ENCODE data around the gene ENTREP3.
"Not testable (repeated sequence)": the region's sequence is repeated elsewhere in the genome, so short reads cannot be mapped to it uniquely, and the experiment has no call there.

Gene ENTREP3

DNA sequence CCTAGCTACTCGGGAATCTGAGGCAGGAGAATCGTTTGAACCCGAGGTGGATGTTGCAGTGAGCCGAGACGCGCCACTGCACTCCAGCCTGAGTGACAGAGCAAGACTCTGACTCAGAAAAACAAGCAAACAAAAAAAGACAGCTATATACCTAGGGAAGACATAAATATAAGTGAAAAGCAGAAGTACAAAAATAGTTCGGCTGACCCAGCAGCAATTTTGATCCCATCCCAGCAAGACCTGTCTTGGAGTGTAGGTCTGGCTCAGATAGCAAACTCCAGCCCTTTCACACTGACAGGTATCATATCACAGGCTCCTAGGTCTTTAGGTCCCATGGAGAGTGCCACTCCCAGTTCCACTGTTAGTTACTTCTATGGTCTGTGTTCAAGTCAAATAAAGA lies 32.2 kb downstream of the ENTREP3 start:
- no peak for DNase-seq (ENCODE audit: low read depth, low spot score)

DNA sequence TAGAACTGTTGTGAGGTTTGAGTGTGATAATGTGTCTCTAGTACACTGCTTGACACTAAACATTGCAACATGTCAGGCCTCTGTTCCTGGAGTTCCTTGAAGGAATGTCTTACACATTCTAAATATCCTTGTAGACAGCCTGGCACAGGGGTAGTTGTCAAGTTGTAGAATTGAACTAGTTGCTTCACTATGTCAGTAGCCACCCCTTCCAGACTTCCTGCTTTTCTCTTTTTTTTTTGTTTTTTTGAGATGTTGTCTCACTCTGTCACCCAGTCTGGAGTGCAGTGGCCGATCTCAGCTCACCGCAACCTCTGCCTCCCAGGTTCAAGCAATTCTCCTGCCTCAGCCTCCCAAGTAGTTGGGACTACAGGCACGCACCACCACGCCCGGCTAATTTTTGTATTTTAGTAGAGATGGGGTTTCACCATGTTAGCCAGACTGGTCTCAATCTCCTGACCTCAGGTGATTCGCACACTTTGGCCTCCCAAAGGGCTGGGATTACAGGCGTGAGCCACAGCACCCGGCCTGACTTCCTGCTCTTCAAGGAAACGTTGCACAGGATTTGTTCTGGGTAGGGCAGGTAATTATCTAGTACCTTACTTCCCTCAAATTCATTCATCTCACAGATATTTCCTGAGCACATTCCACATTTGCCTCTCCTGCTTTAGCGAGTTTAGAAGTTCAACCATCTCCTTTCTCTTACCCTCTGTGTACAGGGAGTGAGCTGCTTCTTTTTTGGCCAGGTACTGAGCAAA lies 34.9 kb downstream of the ENTREP3 start:
- DNase-seq (ENCODE audit: low read depth, low spot score) = not testable (repeated sequence)

DNA sequence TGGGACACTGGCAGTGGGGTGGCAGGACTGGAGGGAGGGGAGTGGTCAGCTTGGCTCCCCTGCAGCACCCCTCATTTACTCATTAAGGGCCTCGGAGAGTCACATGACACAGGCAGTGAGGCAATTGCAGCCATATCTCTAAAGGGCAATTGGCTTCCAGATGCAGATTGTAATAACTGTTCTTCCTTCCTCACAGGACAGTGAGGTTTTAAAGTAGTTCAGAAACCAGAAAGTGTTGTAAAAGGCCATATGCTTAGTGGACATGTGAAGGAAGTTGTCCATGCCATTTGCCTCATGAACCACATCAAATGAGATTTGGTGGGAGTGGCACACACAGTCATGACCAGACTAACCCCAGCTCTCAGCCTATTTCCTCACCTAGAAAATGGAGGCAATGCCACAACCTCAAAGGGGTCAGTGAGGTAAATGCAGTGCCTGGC lies 35.7 kb downstream of the ENTREP3 start:
- DNase-seq (ENCODE audit: low read depth, low spot score) = no peak

DNA sequence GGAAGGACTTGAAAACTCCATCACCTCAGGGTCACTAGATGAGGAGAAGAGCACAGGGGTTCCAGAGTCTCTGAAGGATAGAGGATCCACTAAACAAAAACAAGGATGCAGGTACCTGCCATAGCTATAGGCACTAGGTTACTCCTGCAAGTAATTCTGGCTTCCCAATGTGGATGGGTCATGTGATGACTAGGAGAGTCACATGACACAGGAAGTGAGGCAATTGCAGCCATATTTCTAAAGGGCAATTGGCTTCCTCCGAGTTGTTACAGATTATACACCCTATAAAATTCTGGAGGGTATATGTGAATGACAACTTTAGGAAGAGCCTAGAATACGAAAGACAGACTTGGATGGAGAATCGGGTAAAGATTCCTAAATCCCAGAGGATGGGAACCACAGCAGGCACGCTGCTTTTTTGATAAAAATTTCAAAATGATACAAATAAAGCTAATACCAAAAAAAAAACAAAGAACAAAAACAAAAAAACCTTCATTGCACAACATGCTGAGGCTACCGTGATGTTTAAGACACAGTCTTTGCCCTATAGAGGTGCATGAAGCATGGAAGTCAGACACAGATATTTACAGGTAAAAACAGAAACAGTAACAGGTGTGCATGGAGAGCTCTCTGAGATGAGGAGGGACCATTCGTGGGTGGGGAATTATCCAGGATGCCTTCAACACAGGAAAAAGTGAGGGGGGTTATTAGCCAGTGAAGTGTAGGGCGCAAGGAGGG lies 36.3 kb downstream of the ENTREP3 start:
- DNase-seq (ENCODE audit: low read depth, low spot score) = peak; percentile 55

DNA sequence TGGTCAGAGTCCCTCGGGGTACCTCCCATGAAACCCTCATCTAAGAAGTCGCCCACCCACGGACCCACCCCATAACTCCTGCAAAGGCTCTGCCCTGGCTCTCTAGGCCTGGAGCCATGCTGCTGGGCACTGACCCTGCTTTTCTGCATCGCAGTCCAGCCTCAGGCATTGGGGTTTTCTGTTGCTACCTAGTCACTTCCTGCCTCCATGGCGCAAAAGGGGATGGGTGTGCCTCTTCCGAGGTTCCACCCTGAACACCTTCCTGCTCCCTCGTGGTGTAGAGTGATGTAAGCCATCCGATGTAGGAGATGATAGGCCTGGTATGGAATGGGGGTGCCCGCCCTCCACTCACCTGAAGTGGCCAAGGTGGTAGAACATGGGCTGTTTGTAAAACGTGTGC lies 40.6 kb downstream of the ENTREP3 start:
- not testable (repeated sequence) for DNase-seq (ENCODE audit: low read depth, low spot score)

DNA sequence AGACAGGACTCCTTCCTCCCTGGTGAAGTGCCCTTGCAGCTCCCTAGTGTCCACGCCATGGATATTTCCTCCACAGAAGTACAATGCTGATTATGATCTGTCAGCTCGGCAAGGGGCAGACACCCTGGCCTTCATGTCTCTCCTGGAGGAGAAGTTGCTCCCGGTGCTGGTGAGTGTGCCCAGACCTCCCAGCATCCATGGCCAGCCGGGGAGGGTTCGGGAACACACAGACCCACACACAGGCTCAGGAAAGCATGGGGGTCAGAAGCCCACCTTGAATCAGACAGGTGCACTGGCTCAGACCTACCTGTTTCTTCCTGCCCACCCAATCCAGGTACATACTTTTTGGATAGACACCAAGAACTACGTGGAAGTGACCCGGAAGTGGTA lies 43.2 kb downstream of the ENTREP3 start:
- not testable (repeated sequence) for DNase-seq (ENCODE audit: low read depth, low spot score)

DNA sequence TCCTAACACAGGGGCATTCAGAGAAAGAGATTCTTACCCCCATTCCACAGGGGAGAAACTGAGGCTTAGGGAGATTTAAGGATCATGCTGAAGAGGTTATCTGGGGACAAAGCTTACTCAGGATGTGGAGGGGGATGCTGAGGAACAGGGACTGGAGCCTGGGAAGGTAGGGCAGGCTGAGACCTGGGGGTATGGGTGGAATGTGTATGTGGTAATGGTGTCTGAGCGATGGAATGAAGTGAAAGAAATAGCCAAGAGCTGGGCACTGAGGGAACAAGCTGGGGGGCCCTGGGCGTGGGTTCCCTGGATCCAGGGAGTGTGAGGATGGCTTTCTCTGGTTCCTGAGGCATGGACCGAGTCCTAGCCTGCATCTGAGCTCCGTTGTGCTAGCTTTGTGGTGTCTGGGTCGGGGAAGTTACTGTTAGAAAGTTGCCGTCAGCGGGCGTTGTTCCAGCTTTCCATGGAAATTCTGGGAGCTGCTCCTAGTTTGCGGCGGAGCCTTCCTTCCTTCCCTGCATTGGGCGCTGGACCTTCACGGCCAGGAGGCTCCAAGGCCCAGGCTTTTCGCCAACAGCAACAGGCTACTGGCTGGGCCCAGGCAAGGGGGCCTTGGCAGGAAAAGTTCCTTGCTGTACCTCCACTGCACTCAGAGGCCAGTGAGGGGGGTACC lies 43.8 kb downstream of the ENTREP3 start:
- peak; percentile 92 for DNase-seq (ENCODE audit: low read depth, low spot score)

DNA sequence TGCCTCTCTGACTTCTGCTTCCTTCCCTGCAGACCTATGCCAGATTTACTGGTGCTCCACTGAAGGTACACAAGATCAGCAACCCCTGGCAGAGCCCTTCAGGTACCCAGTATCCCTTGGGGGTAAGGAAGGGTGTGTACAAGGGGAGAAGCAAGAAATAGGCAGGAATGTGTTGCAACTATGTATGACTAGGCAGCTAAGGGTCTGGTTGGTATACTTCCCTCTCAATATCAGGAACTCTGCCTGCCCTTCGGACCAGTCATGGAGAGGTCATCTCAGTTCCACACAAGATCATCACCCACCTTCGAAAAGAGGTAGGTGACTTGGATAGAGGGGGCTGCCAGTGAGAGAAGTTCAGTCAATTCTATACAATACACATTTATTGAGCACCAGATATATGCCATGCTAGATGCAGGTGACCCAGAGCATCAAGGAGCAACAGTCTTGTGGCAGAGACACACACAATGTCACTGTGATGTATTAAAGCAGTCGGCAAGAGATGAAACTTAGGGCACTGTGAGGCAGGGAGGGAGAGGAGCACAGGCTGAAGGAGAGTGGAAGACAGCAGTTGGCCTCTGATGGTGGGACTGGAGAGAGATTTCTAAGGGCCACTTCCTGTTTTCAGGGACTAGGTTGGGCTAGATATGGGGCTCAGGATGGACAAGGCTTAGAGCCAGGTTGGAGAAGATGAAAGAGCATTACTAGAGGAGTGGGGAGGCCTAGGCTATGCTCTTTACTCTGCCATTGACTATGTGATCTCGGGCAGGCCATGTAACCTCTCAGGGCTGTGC lies 44.8 kb downstream of the ENTREP3 start:
- DNase-seq (ENCODE audit: low read depth, low spot score) = no peak

DNA sequence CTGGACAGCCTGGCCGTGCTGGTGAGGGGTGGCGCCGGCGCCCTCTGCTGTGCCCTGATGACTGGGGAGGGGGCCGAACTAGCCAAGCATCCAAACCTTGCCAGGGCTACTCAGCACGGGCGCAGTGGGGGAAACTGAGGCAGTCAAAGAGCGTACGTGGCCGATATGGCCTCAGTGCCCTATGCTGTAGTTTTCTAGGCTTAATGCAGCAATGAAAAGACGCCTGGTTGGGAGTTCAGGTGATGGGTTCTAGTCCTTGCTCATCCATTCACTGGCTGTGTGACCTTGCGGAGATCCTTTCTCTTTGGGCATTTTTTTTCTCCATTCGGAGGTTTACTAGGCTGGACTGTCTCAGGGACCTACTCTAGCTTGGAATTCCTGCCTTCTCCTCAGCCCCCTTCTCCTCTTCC lies 46.0 kb downstream of the ENTREP3 start:
- DNase-seq (ENCODE audit: low read depth, low spot score) = no peak

DNA sequence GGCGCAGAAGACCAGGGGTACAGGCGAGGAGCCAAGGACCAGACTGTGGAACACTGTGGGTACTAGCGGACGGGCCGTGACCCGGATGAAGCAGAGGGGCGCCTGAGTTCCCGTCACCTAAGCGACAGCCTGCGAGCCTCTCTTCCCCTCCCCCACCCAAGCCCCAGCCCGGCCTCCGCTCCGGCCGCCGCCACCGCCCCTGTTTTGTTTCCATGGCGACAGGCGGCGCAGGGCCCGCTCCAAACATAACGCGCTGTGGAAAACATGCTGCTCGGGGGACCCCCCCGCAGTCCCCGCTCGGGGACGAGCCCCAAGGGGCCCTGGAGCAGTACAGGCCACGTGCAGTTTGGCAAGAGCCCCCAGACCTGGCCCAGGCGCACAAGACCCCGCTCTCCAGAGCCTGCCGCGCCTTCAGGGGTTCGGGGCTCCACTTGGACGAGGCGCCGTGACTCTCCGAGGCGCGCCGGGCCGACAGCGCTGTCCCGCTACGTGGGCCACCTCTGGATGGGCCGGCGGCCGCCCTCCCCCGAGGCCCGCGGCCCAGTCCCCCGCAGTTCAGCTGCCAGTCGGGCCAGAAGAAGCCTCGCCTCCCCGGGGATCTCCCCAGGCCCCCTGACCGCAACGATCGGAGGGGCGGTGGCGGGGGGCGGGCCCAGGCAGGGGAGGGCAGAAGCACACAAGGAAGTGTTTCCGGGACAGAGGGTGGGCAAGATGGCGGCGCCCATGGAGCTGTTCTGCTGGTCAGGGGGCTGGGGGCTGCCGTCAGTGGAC lies 46.6 kb downstream of the ENTREP3 start, which contains the start of gene MTX1:
TSS of gene MTX1 (plus strand) at position 155 of the 771 bp plus-strand sequence. CDS start at position 265, 110 bp downstream.
- DNase-seq (ENCODE audit: low read depth, low spot score) = peak; percentile 96

DNA sequence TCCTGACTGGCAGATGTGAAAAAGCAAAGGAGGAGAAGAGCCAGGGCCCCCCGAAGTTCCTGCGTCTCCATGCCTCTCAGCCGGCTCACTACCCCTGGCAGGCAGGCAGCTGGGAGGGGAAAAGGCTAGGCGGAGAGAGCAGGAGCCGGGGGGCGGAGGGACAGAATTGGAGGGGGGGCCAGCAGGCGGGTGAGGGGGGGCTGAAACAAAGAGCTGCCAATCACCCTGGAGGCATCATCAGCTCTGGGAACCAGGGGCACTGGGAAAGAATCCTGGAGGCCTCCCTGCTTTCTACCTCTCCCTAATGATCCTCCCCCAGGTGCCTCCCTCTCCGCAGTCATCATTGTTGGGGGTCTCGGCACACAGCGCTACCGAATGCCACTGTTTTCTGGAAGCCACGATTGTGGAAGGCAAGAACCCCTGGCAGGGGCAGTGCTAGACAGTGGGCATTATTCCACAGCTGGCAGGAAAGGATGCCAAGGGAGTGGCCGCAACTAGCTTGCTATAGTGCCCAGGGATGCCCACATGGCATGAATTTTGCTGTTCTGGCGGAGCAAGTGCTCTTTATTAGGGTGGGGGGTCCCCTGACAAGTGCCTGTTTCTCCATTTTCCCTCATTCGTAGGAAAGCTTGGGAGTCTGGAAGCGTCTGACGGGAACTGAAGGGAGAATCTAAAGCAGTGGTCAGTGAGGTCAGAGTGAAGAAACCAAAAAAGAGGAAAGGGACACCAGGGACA lies 47.3 kb downstream of the ENTREP3 start, which contains the start of gene THBS3:
TSS of gene THBS3 (minus strand) at position 92 of the 735 bp plus-strand sequence. CDS start at position 71, 21 bp downstream.
- peak; percentile 91 for DNase-seq (ENCODE audit: low read depth, low spot score)

DNA sequence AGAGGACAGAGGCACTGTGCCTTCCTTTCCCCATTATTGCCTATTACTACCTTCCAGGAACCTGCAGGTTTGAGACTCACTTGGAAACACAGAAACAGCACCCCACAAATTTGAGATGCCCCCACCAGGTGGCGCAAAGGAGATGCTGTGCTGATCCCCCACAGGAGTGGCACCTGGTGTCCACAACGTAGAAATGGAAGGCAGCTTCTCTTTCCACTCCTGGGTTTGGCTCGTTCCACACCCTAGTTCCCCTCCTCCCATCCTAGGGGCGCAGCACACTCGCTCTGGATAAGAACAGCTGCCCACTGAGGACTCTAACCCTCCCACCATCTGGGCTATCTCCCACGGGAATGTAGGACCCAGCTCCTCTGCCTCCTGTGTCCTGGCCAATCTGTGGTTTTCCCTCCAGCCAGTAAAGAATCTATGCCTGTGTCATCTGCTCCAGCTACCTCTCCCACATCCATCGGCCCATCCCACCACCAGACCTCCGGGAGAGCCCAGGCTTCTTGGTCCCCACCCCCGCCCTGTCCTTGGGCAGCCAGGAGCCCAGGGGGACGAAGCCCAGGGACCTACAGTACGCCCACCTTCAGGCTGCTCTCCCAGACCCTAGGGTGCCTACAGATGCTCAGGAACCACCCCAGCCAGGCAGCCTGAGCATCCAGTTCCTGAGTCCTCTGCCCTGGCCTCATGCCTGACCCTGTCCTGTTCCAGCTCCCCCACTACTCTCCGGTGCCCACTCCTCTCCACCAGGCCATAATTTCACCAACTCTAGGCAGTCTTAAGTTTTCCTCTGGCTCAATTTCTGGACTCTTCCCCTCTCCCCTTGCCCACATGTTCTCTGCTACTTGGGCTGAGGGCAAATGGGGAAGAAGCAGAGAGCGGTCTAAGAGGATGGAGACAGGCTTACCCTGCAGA lies 48.1 kb downstream of the ENTREP3 start:
- DNase-seq (ENCODE audit: low read depth, low spot score) = peak; percentile 92

DNA sequence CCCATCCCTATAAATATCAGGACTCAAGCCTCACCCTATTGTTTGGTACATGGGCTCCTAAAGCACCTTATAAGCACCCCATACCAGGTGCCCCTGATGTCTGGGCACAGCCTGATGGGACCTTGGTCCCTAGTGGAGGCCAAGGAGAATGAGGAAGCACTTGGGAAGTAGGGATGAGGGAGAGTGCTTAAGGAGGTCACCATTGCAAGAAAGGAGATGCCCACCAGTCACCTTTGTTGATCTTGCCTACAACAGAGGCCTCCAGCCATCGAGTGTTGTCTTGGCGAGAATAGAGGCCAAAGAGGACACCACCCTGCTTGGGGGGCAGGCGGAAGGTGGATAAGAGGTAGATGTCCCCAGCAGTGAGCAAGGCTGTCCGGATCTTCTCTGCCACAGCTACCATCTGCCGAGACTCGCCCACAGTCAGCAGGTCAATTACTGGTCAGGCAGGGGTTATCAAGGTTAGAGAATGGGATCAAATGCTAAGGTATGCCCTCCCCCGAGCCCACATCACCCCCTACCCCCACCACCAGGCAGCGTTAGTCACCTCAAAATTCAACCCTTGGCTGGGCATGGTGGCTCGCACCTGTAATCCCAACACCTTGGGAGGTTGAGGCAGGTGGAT lies 49.2 kb downstream of the ENTREP3 start:
- no peak for DNase-seq (ENCODE audit: low read depth, low spot score)

DNA sequence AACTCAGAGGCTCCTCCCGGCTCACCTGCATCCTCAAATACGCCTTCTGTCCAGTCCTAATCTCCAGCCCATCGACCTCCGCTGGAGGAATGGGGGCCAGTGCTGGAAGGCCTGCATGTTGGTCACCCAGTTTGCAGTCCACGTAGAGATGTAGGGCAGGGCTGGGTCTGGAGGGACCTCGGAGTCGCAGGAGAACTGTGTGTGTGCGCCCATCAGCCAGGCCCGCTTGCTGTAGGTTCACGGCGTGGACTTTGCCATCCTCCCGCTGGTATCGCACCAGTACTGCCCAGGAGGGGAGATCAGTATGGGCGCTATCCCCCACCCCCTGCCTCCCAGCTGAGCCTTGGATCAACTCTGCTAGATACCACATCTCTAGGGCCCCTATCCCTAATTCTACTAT lies 50.2 kb downstream of the ENTREP3 start:
- no peak for DNase-seq (ENCODE audit: low read depth, low spot score)

DNA sequence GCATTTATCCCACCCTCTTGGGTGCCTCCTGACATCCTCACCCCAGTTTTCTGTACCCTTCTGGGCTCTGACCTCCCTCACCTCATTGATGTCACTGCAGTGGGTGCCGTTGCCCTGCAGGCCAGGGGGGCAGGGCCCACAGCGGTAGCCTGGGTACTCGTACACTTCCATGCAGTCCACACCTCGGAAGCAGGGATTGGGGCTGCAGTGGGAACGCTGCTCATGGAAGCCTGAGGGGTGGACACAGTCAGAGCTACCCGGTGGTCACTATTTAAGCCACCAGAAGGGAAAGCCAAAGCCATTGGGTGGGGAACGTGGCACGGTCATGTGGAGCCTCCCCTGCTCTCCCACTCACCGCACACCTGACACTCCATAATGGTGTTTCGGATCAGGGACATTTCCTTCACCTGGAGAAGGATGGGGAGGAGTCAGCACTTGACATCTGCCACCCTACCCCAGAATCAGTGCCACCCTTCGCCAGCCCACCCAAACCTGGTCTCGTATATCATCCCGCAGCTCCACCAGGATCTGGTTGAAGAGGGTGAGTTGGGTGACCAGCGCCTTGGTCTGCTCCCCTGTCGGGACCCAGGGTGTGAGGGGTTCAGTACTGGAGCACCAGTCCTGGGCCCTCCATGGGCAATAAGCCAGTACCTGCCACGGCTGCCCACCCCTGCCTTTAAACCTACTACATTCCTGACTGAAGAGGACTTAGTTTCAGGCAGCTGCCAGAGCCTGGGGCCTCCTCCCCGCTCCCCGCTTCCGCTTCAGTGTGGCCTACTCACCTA lies 52.4 kb downstream of the ENTREP3 start:
- DNase-seq (ENCODE audit: low read depth, low spot score) = no peak

DNA sequence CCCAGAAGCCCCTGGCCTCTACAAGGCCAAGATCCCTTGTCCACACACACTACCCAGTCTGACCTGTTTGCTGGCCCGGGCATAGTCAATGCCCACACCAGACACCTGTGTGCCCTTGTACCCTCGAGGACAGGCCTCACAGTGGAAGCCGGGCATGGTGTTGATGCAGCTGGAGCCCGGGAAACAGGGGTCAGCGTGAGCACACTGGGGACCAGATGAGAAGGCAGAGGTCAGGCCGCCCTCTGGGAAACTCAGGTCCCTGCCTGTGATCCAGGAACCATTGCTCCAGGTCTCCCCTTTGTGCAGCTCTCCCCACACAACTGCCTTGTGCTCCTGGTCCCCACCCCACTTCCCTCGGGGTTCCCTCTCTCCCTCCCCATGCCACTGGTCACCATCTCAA lies 53.1 kb downstream of the ENTREP3 start:
- DNase-seq (ENCODE audit: low read depth, low spot score) = no peak

DNA sequence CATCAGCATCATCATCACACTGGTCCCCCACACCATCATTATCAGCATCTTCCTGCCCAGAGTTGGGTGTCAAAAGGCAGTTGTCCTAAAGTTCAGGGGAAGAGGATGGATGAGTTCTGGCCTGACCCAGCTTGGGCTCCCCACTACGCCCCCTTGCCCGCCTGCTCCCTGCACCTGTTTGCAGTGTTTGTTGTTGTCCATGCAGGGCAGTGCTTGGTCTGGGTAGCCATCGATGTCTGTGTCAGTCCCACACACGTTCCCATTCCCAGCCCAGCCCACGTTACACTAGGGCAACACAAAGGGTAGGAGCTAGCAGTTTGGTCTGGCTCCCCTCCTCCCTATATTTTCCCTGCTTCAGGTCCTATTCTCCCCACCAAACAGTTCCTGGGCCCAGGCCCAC lies 54.4 kb downstream of the ENTREP3 start:
- DNase-seq (ENCODE audit: low read depth, low spot score) = no peak

DNA sequence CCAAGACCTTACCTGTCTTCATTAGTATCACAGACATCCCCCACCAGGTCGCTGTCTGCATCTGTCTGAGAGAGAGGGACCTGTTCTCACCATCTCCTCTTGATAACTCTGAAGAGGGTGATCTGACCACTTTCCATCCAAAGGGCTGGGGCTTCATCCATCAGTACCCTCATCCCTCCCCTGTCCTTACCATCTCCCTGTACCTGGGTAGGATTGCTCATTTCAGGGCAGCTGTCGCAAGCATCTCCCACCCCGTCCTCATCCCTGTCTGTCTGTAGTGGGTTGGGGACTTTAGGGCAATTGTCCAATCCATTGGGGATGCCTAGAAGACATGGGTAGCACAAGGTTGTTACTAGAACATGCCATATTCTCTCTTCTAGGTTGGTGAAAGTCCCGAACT lies 55.5 kb downstream of the ENTREP3 start:
- DNase-seq (ENCODE audit: low read depth, low spot score) = no peak

Data from astrocyte of the hippocampus (primary cell).